Embryonic facial prominence (tissue), 1 donor: ENCODE results near the gene TBC1D16.

Experiments
- DNase-seq: peaks from one replicate; pipeline ENCODE4 v3.0.0-alpha.2; 2016; ENCODE audit errors: extremely low spot score

Gene TBC1D16

GRCh38 chr17:80025140-80025539 is 10.5 kb downstream of the TBC1D16 start:
- DNase-seq: no peak

- DNase-seq: no peak
Observed at GRCh38 chr17:80024206-80024972, 11.3 kb downstream of the TBC1D16 start.

- no peak for DNase-seq
Observed at GRCh38 chr17:80023481-80024205, 12.0 kb downstream of the TBC1D16 start.

DNA sequence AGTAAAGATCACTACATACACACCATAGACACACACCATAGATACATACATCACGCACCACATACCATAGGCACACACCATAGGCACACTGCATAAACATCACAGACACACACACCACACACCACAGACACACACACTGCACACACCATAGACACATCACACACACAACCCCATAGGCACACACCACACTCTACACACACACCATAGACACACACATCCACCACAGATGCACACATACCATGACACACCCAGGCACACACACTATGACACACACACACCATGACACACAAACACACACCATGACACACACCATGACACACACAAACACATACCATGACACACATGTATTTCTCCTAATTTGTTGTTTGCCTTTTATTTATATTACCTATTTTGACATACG is 14.1 kb downstream of the TBC1D16 start:
- DNase-seq: no peak

DNA sequence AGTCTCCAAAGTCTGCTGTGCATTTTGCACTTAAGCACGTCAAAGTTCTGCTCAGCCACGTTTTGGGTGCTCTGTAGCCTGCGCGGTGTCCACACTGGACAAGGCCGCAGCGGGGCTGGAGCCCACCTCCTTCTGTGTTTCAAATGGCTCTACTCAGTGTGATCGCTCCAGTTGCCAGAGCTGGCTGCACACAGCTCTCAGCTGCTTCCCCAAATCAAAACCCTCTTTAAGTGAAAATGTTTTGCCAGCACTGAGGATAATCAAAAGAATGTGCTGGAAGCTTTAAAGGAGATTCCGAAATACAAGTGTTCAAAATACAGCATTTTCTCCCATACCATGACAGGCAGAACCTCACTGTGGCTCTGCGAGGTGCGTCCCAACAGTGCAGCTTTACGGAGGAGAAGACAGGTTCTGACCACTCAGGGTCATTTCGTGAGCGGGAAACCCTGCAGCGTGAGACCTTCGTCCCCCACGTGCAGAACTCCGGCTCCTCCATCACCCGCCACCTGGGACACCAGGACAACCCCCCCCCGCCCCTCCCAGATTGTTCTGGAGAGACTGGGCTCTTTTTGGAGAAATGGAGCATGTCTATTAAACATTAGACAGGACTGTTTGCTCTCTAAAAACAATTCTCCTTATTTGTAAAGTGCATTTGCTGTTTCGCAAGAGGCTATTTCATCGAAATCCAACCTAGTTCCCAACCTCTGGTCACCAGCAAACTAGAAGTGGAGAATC is 16.6 kb downstream of the TBC1D16 start:
- no peak for DNase-seq

DNA sequence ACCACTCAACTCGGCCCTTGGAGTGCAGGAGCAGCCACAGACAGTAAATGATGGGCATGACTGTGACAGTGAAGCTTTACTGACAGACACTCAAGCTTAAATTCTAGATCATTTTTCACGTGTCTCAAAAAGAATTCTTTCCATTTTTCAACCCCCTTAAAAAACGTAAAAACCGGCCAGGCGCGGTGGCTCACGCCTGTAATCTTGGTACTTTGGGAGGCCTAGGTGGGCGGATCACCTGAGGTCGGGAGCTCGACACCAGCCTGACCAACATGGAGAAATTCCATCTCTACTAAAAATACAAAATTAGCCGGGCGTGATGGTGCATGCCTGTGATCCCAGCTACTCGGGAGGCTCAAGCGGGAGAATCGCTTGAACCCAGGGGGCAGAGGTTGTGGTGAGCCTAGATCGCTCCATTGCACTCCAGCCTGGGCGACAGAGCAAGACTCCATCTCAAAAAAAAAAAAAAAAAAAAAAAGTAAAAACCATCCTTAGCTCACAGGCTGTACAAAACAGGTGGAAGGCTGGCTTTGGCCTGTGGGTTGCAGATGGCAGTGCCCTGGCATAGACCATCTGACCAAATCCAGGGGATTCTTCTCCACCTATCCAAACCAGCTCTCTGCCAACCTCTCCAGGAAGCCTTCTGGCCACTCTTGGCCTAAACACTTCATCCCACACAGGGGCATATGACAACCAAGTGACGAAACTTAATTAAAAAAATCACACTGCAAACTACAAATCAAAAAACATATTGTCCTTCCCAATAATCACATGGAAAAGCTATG is 18.3 kb downstream of the TBC1D16 start:
- DNase-seq: no peak

GRCh38 chr17:80012765-80013741 is 22.6 kb downstream of the TBC1D16 start:
- no peak for DNase-seq

GRCh38 chr17:80011989-80012555 is 23.6 kb downstream of the TBC1D16 start:
- no peak for DNase-seq

GRCh38 chr17:80010283-80010858 is 25.3 kb downstream of the TBC1D16 start:
- no peak for DNase-seq

GRCh38 chr17:80009391-80010282 is 26.0 kb downstream of the TBC1D16 start:
- no peak for DNase-seq

GRCh38 chr17:80008848-80009247 is 26.8 kb downstream of the TBC1D16 start:
- DNase-seq: no peak

DNA sequence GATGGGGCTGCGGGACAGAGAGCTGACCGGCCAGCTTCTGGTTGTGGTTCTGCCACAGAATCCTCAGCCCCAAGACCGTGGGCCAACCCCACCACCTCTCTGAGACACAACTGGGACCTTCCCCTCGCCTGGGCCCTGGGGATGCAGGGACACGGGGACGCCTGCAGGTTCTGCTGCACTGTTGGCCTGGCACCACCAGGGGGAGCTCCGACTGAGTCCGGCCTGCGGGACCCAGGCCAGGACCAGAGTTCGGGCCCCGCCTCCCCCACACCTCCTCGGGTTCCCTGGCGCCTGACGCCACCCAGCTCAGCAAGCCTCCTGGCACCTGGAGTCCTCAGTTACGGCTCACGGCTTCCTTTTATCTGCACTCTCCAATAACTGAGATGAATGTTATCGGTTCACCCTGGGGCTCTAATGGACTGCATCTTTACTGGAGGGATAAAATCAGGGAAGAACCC is 27.3 kb downstream of the TBC1D16 start:
- DNase-seq: no peak

DNA sequence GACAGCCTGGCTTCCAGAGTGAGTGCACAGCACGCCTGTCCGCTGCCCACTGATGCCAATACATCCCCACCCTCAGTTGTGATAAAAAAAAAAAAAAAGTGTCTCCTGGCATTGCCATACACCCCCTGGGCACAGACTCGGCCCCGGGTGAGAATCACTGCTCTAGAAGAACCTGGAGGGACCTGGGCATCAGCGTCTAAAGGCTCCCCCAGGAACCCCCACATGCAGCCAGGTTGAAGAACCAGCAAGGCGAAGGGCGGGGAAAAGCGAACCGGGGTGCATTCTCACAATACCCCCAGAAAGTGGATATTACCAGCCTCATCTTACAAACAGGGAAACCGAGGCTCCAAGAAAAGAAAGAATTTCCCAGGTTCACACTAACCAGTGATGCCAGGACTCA is 27.7 kb downstream of the TBC1D16 start:
- DNase-seq: no peak

GRCh38 chr17:80006811-80007752 is 28.6 kb downstream of the TBC1D16 start:
- DNase-seq: no peak

DNA sequence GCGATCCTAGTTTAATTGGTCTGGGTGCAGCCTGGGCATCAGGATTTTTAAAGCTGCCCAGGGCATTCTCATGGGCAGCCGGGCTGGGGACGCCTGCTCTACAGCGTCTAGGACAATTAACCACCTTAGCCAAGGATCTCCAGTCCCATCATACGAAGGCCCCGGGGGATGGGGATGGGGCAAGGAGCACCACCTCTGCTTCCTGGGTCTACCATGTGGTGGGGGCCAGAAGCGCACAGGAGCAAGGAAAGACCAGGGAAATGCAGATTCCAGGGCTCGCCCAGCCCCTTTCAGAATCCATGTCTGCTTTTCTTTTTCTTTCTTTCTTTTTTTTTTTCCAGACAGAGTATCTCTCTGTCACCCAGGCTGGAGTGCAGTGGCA is 29.3 kb downstream of the TBC1D16 start:
- DNase-seq: no peak

DNA sequence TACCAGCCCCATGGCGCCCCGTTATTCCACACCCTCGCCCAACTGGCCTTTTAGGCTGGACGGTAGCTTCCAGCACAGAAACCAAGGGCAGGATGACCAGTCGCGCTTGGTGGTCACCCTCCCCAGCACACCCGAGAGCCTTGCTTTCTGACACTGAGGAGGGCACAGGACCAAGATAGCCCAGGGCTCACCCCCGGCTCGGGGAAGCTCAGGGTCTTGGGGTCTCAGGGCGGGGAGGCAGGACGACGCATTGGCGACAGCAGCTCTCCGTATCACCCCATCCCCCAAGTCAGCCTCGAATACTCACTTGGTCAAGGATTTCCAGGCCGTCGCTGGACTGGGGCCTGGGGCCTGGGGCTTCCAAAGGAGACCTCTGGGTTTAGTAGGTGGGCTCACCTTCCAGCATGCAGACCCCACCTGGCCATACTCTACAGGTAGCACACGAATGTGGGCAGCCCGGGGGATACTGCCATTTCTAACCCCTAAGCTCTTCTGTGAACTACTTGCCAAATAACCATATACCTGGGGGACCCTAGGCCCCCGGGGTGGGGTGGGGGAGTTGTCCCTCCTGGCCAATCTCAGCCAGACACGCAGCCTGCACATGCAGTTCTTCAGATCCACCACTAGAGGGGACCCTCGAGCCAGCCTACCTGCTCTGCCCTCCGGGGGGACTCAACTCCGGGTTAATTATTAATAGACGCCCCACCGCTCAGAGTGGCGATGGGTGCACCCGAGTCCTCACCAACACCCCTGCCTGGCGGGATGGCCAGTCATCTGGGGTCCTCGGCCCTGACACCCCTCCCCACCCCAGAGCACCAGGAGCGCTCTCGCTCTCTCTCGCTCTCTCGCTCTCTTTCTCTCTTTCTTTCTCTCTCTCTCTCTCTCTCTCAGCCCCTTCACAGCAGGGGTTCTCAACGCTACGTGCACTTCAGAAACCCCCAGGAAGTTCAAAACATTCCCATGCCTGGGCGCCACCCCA is 30.0 kb downstream of the TBC1D16 start:
- no peak for DNase-seq
